ENCODE results near the gene SPRYD7. TPM values are rescaled to one million over a fixed set of nuclear protein-coding genes. Genes with fewer than 3 reads are reported as not detected.
"Not testable (repeated sequence)": the region's sequence is repeated elsewhere in the genome, so short reads cannot be mapped to it uniquely, and the experiment has no call there.

The SPRYD7 gene
- total and polyA plus RNA-seq, 2 of the 8 experiments (the other 6 are each of a cell fraction or from before 2014, with no cell fraction given) = 1.1 to 3.1 TPM

DNA sequence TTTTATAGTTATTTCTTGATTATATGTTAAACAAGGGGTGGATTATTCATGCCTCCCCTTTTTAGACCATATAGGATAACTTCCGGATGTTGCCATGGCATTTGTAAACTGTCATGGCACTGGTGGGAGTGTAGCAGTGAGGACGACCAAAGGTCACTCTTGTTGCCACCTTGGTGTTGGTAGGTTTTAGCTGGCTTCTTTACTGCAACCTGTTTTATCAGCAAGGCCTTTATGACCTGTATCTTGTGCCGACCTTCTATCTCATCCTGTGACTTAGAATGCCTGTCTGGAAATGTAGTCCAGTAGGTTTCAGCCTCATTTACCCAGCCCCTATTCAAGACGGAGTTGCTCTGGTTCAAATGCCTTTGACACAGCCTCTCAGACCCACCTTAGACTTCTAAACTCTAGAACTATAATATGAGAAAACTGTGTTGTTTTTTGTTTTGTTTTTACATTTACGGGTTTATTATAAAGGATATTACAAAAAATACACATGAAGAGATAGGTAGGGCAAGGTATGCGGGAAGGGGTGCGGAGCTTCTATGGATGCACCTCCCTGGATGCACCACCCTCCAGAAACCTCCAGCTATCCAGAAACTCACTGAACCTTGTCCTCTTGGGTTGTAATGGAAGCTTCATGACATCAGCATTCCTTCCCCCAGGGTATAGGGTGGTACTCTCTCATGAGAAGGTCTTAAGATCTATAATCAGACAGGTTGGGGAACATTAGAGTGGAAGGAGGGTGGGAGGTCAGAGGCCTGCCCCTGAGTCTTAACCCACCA, 15.8 kb upstream of the SPRYD7 start (continued):
- TF ChIP-seq TAF7 (optimal IDR thresholded peaks at IDR 0.05; ENCODE audit: borderline replicate concordance, low read depth, low read length) = no peak

DNA sequence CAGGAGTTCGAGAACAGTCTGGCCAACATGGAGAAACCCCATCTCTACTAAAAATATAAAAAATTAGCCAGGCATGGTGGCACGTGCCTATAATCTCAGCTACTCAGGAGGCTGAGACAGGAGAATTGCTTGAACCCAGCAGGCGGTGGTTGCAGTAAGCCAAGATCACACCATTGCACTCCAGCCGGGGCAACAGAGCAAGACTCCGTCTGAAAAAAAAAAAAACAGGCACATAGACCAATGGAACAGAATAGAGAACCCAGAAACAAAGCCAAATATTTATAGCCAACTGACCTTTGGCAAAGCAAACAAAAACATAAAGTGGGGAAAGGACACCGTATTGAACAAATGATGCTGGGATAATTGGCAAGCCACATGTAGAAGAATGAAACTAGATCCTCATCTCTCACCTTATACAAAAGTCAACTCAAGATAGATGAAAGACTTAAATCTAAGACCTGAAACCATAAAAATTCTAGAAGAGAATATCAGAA, 12.7 kb upstream of the SPRYD7 start:
- H3K79me1 ChIP-seq (ENCODE audit: low read depth, low read length); H3K27ac ChIP-seq (ENCODE audit: low read depth, low read length); H2BK5ac ChIP-seq (ENCODE audit: low read depth, low read length); H2BK15ac ChIP-seq (ENCODE audit: low read length); H2AK5ac ChIP-seq (ENCODE audit: low read depth, low read length); H3K23ac ChIP-seq (ENCODE audit: insufficient read length); H3K4me2 ChIP-seq (ENCODE audit: insufficient read depth in 1 of 2, low read depth in 2 of 2, low read length in 2 of 2); DNase-seq (ENCODE audit: low read depth in 1 of 2, low spot score in 2 of 2); H3K4ac ChIP-seq (replicated peaks; ENCODE audit: insufficient read length, low read depth, low read length); H3K9me3 ChIP-seq (ENCODE audit: insufficient read depth in 2 of 2, low read depth in 1 of 2, low read length in 1 of 2); H2AFZ ChIP-seq (ENCODE audit: low read length); H3K36me3 ChIP-seq (ENCODE audit: control insufficient read depth in 2 of 4, insufficient read depth in 4 of 4, low read length in 3 of 4); H3K27me3 ChIP-seq (replicated peaks in 1 of 4; ENCODE audit: control insufficient read depth in 3 of 4, extremely low read depth in 1 of 4, insufficient read depth in 3 of 4, low read length in 3 of 4); H3K23me2 ChIP-seq (ENCODE audit: low read depth, low read length); POLR2A ChIA-PET (ENCODE audit: partially characterized antibody); H3K4me3 ChIP-seq (ENCODE audit: extremely low read depth in 1 of 4, insufficient read depth in 2 of 4, low read depth in 3 of 4, low read length in 4 of 4); H3K9ac ChIP-seq (replicated peaks in 1 of 4; ENCODE audit: extremely low read depth in 1 of 4, low read depth in 3 of 4, low read length in 3 of 4); H3K79me2 ChIP-seq (ENCODE audit: control insufficient read depth in 1 of 2, insufficient read depth in 2 of 2, low read length in 2 of 2); H4K5ac ChIP-seq (ENCODE audit: insufficient read length, low read depth, low read length); H2BK20ac ChIP-seq (ENCODE audit: low read length); FAIRE-seq; H4K20me1 ChIP-seq (replicated peaks in 1 of 2; ENCODE audit: control insufficient read depth in 1 of 2, insufficient read depth in 2 of 2, low read length in 2 of 2); H4K91ac ChIP-seq (replicated peaks; ENCODE audit: insufficient read length, low read length); H2BK120ac ChIP-seq (replicated peaks; ENCODE audit: low read depth, low read length); H3K18ac ChIP-seq (ENCODE audit: extremely low read depth, low read length); H3K14ac ChIP-seq (ENCODE audit: insufficient read length); H3K56ac ChIP-seq (replicated peaks; ENCODE audit: insufficient read length, low read depth, low read length); H2BK12ac ChIP-seq (ENCODE audit: low read depth, low read length); H3K4me1 ChIP-seq (replicated peaks in 1 of 4; ENCODE audit: control insufficient read depth in 3 of 4, insufficient read depth in 4 of 4, low read length in 3 of 4); H4K8ac ChIP-seq (ENCODE audit: extremely low read depth, insufficient read depth, low read length): not testable (repeated sequence)
- WGBS, 2 experiments (ENCODE audit: extremely low coverage in 1 of 2, insufficient coverage in 1 of 2, insufficient read length in 1 of 2, insufficient replicate concordance in 2 of 2, low coverage in 1 of 2, low lambda C conversion rate in 2 of 2, missing lambda C conversion rate in 1 of 2) = 88% methylated on average over 5 of the region's 6 CpGs; no CpG with 5 or more reads in 1 of the 2 experiments
- CTCF ChIA-PET (ENCODE audit: partially characterized antibody) = interaction anchor here (1.3 to 1.6 kb wide), 2 partner anchors 10 to 13 kb away, joined by 4 to 5 read pairs; partner anchors contain the start of gene SPRYD7

Data from H1 (cell line).